Inferior parietal cortex (tissue), 1 donor: ENCODE measurements around the gene C1QTNF1.
"Not testable (repeated sequence)": the region's sequence is repeated elsewhere in the genome, so short reads cannot be mapped to it uniquely, and the experiment has no call there.

Source experiments
- DNase-seq: peaks from one replicate; pipeline ENCODE4 v3.0.0-alpha.2; 2016; ENCODE audit errors: extremely low spot score

Gene C1QTNF1

DNA sequence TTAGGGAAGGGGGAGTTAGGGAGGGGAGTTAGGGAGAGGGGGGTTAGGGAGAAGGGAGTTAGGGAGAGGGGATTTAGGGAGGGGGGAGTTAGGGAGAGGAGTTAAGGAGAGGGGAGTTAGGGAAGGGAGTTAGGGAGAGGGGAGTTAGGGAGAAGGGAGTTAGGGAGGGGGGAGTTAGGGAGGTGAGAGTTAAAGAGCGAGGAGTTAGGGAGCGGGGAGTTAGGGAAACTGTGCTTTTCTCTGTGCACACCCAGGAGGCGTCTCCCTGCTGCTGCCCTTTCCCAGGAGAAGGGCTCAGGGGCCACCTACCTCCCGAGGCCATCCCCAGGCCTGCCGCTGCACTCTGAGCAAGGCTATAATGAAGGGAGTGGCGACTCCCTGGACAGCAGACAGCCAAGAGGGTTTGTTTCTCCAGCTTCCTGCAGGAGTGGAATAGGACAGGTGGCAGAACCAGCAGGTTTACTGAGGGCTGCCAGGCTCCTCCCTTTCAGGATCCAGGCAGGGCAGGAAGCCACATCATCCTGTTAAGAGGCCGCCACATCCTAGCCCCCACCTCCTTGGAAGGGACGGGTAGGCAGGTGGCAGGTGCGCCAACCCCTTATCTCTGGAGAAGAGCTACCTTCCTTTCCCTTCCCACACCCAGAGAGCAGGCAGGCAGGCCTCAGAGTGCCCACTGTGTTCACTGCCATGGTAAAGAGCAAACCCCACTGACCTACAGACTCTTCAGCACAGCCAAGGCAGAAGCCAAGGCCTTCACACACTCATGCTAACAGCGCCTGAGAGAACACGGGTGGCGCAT lies 18.7 kb upstream of the C1QTNF1 start:
- DNase-seq: no peak

GRCh38 chr17:79006046-79006445 lies 17.9 kb upstream of the C1QTNF1 start:
- DNase-seq: no peak

- no peak for DNase-seq
Measured at GRCh38 chr17:79006794-79007503, 17.0 kb upstream of the C1QTNF1 start.

DNA sequence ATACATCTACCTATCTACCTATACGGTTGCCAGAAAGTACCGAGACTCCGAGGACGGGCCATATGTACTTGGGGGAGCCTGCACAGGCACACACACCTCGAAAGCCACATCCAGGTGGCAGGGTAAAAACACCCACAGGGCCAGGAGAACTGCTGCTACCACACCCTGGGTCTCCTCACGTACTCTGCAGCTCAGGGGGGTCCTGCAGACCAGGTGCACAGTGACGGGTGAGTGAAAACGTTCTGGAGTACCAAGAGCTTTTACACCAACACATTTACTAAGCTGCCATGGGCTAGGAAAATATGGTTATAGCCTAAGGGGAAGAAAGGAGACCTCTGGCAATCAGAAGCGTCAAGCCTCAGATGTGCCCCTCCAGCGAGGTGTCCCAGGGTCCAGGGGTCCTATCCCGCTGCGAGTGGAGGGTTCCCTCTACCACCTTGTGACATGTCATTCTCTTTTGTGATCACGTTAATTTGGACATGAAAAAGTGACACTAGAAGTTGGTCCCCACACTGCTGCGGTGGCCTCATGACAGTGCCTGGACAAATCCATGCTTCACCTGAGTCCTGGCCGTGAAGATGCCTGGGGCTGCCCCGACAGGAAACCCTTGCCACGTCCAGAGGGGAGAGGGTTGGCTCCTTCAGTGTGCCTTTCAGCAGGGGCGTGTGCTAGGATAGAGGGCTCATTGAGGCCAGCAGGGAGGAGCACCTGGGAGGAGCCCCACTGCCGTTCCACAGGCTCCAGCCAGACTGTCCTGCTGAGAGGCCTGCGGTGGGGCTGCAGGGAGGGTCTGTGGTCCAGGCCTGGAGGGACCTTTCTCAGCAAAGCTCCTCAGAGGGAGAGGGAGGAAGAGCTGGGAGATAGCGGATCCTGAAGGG lies 16.2 kb upstream of the C1QTNF1 start:
- no peak for DNase-seq

GRCh38 chr17:79008666-79009387 lies 15.1 kb upstream of the C1QTNF1 start:
- DNase-seq: no peak

GRCh38 chr17:79009397-79010303 lies 14.3 kb upstream of the C1QTNF1 start, which contains the start of gene CANT1:
TSS of gene CANT1 (minus strand) at chr17:79009764. CDS start at chr17:78997622, 12,142 bp downstream.
- peak; percentile 89 for DNase-seq

DNA sequence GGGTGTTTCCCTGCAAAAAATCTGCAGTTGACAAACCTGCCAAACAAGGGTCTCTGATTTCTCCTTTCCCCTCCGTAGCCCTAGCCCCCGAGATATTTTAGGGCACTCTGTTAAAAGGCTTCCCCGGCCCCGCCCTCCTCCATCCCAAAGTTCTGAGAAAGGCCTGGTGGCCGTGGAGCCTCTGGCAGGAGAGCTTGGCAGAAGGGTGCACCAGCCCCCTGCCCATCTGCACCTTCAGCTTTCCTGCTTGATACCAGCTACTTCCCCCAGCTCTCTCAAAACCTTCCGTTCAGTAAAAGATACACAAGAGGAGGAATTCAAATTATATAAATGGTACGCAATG lies 13.7 kb upstream of the C1QTNF1 start:
- DNase-seq: no peak

- no peak for DNase-seq
Measured at GRCh38 chr17:79011451-79012147, 12.4 kb upstream of the C1QTNF1 start.

DNA sequence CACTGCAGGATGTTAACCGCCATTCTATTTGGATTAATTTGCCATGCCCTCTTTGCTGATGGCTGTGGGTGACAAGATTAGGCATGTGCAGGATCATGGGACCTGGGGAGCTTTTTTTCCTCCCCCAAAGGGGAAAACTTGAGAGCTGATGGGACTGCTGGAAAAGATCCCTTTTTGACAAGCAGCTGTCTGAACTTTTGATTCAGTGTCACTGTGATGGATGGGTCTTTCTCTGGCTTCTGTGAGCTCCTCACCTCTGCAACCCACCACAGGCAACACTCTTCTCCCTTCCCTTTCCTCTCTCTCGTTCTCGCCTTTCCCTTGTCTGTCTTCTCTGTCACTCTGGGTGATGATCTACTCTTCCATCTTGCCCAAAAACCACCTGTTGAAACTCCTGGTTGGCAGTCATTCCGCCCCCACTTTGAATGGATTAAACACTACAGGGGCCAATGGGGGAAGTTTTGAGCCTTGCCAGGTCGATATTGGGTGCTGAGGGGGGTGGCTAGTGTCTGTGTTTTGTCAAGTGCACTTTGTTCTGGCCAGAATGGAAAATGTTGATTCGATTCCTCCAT lies 11.3 kb upstream of the C1QTNF1 start:
- no peak for DNase-seq

- no peak for DNase-seq
Measured at GRCh38 chr17:79014158-79014758, 9.7 kb upstream of the C1QTNF1 start.

GRCh38 chr17:79017546-79018369 lies 6.2 kb upstream of the C1QTNF1 start:
- DNase-seq: no peak

- DNase-seq: no peak
Measured at GRCh38 chr17:79018370-79018695, 5.6 kb upstream of the C1QTNF1 start.

DNA sequence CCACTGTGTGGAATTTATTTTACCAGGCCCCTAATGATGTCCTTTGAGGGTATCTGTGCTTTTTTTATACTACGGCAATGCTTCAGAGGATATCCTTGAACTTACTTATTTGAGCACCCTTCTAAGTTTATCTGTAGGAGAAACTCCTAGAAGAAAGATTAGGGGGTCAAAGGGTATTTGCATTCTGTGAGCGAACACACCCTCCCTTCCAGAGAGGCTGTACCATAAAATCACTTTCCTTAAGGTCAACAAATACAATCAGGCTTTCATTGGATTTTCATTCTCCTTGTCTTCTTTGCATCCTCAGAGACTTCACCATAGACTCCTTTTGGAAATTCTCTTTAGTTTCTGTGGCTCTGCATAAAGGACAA lies 4.7 kb upstream of the C1QTNF1 start:
- DNase-seq: no peak

GRCh38 chr17:79019632-79020584 lies 4.1 kb upstream of the C1QTNF1 start:
- peak; percentile 50 for DNase-seq

- no peak for DNase-seq
Measured at GRCh38 chr17:79020631-79021301, 3.2 kb upstream of the C1QTNF1 start.

GRCh38 chr17:79021929-79022328 lies 2.0 kb upstream of the C1QTNF1 start:
- not testable (repeated sequence) for DNase-seq
